Frontal cortex (tissue), 4 donors: ENCODE data around the gene MYH7B. TPM values are rescaled to one million over a fixed set of nuclear protein-coding genes. Genes with fewer than 3 reads are reported as not detected.

Source experiments
- DNase-seq, 2 donors: peaks; one replicate each; pipeline ENCODE4 v3.0.0; 2012; ENCODE audit warnings: low spot score in 2 of 2
- FAIRE-seq: peaks from 2 replicates; lab custom pipeline; 2012; peaks lifted over from hg19 to GRCh38; lab: Jason Lieb, UNC
- total RNA-seq: library from RNA; depleted of rRNA; stranded (reverse); fragments of >200 nt; gene quantifications from one replicate; pipeline ENCODE4 v1.2.3, GENCODE V29; 2014
- donor health status: control.
- donor health status: control.
- donor health status: control.

The MYH7B gene
- total RNA-seq, 1 donor from 2014 or later = not detected

GRCh38 chr20:34988191-34988540 lies 32.5 kb downstream of the MYH7B start:
- FAIRE-seq (no peak), DNase-seq (no peak)

GRCh38 chr20:34989118-34989517 lies 33.5 kb downstream of the MYH7B start:
- no peak for FAIRE-seq
- DNase-seq = no peak

DNA sequence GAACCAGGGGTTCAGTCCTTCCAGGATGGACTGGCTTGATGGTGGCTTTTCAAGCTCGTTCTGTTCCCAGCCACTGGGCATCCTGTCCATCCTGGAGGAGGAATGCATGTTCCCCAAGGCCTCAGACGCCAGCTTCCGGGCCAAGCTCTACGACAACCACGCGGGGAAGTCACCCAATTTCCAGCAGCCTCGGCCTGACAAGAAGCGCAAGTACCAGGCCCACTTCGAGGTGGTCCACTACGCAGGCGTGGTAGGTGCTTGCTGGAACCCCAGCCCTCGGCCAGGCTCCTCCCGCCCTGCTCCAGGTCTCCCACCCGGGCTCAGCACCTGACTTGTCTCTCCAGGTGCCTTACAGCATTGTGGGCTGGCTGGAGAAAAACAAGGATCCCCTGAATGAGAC lies 34.0 kb downstream of the MYH7B start:
- no peak for DNase-seq
- FAIRE-seq = no peak

DNA sequence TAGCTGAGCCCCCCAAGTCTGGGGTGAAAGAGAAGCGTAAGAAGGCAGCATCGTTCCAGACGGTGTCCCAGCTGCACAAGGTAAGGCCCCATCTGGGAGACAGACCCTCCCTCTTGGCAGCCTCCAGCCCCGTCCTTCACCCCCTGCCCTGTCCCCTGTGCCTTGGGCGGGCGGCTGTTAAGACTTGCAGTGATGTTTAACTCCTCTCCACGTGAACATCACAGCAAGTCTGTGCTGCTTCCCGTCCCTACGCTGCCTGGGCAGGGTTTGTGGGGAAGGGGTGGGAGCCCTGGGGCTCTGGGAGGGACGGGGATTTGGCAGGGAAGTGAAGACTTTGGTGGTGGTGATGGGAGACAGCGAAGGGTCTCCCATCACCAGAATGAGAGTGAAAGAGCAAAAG lies 34.6 kb downstream of the MYH7B start:
- DNase-seq = no peak
- no peak for FAIRE-seq

DNA sequence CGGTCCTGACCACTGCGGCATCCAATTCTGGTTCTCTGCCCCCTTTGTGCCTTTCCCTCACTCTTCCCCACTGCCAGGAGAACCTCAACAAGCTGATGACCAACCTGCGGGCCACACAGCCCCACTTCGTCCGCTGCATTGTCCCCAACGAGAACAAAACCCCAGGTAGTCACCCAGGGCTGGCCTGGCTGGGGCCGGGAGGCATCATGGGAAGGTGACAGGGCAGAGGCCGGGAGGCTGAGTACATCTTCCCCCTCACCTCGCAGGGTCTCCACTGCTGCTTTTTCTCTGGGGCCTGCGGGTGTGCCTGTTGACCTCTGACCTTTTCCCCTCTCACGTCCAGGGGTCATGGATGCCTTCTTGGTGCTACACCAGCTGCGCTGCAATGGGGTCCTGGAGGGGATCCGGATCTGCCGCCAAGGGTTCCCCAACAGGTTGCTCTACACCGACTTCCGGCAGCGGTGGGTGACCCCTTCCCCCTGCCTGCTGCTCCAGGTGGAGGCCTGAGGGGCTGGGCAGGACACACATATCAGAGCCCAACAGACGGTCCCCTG lies 35.1 kb downstream of the MYH7B start:
- DNase-seq = no peak
- no peak for FAIRE-seq

- FAIRE-seq (no peak), DNase-seq (no peak)
Measured at GRCh38 chr20:34992751-34993417, 37.2 kb downstream of the MYH7B start.

DNA sequence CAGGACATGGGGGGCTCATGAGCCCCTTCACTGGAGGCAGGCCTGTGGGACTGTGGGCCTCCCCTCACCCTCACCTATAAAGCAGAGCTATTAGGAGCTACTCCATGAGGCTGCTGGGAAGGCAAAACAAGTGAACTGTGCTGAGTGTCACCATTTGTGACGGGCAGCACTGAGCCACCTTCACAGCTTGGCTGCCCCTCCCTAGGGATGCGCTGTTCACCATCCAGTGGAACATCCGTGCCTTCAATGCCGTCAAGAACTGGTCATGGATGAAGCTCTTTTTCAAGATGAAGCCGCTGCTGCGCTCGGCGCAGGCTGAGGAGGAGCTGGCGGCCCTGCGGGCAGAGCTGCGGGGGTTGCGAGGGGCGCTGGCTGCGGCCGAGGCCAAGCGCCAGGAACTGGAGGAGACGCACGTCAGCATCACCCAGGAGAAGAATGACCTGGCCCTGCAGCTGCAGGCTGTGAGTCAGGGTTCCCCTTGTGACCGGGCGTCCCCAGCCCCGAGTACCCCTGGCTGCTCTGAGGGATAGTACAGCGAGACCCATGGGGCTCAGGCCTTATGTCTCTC lies 38.4 kb downstream of the MYH7B start:
- DNase-seq (no peak), FAIRE-seq (no peak)

DNA sequence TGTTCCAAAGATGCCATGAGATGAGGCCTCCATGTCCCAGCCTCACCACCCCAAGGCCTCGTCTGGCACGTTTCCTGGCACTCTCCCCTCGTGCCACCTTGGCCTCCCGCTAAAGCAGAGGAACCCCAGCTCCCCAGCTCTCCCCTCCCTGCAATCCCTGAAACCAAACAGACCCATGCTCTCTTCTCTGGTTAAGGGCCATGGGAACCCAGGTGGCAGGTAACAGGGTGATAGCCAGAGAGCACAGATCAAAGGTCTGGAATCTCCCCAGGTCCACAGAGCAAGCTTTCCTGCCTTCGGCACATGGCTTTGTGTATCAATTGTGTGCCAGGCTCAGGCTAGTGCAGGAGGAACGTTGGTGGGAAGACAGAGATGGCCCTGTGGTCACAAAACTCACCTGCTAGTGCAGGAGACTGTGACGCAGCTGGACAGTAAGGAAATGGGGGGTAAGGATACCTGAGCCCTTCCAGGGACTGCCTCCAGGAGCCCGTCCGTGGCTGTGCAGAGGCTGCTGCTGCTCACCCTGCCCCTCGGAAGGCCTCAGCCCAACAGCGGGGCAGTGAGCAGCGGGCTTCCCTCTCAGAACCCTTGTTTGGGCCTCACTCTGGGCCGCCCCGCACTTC lies 39.0 kb downstream of the MYH7B start:
- DNase-seq = no peak
- no peak for FAIRE-seq

DNA sequence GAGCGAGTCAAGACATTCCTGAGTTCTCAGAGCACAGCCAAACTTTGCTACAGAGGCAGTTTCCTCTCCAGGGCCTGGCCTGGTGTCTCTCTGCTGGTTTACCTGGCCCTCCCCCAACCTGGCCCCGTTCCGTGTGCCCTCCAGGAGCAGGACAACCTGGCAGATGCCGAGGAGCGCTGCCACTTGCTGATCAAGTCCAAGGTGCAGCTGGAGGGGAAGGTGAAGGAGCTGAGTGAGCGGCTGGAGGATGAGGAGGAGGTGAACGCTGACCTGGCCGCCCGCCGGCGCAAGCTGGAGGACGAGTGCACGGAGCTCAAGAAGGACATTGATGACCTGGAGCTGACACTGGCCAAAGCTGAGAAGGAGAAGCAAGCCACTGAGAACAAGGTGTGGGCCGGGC lies 39.5 kb downstream of the MYH7B start:
- FAIRE-seq (no peak), DNase-seq (no peak)

- no peak for FAIRE-seq
- DNase-seq = no peak
Measured at GRCh38 chr20:34995696-34996095, 40.0 kb downstream of the MYH7B start.

DNA sequence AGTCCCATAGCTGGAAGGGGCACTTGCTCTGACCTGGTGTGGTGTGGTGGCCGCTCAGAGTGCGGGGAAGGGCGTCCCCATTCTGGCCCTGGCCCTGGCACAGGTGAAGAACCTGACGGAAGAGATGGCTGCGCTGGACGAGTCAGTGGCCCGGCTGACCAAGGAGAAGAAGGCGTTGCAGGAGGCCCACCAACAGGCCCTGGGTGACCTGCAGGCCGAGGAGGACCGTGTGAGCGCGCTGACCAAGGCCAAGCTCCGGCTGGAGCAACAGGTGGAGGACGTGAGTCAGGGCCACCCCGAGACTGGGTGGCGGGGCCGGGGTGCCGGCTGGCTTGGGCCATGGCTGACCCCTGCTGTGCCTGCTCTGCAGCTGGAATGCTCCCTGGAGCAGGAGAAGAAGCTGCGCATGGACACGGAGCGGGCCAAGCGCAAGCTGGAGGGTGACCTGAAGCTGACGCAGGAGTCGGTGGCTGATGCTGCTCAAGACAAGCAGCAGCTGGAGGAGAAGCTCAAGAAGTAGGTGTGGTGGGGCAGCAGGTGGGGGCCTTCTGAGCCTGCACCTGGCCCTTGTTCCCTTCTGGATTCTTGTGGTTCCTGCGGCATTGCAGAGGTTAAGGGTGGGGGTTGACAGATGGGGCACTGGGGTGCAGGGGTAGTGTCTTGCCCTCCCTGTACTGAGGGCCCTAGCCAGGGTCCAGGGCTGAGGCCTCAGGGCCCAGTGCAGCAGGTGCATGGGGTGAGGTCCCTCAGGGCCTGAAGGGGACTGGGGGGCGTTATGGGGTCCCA lies 40.8 kb downstream of the MYH7B start:
- no peak for DNase-seq
- no peak for FAIRE-seq

- peak; percentile 54 to 64 for DNase-seq
- no peak for FAIRE-seq
Measured at GRCh38 chr20:34997131-34997561, 41.5 kb downstream of the MYH7B start.

GRCh38 chr20:34997774-34998173 lies 42.1 kb downstream of the MYH7B start:
- no peak for DNase-seq
- no peak for FAIRE-seq

GRCh38 chr20:34998331-34998950 lies 42.8 kb downstream of the MYH7B start:
- DNase-seq (no peak), FAIRE-seq (no peak)

DNA sequence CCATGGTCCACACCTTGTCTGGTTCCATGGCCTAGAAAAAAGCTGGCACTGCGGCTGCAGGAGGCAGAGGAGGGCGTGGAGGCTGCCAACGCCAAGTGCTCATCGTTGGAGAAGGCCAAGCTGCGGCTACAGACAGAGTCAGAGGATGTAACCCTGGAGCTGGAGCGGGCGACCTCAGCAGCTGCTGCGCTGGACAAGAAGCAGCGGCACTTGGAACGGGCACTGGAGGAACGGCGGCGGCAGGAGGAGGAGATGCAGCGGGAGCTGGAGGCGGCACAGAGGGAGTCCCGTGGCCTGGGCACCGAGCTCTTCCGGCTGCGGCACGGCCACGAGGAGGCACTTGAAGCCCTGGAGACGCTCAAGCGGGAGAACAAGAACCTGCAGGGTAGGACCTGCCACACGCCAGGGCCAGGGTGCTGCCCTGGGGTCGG lies 43.4 kb downstream of the MYH7B start:
- no peak for FAIRE-seq

DNA sequence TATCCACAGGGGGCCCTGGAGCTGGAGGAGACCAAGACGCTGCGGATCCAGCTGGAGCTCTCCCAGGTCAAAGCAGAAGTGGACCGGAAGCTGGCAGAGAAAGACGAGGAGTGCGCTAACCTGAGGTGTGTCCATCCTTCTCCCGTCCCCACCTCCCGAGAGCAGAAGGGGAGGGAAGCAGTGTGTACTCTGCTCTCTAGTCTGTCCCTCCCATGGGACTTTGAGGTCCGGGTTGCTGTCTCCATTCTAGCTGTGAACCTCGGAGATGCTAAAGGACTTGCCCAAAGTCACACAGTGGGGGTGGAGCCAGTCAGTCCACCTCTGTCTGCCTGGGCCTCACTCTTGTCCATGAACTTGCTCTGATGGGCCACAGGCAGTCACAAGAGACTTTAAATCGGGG lies 44.1 kb downstream of the MYH7B start:
- no peak for DNase-seq
- no peak for FAIRE-seq

More for the DNA sequence above, 43.4 kb downstream of the MYH7B start:
- DNase-seq = no peak

GRCh38 chr20:35000311-35000921 lies 44.7 kb downstream of the MYH7B start:
- DNase-seq (no peak), FAIRE-seq (no peak)

GRCh38 chr20:35000922-35001595 lies 45.4 kb downstream of the MYH7B start:
- FAIRE-seq = no peak
- no peak for DNase-seq
